Esophagus muscularis mucosa (tissue), 4 donors: ENCODE data around the gene CTSF.

Experiments
- CTCF ChIP-seq, 3 experiments: fragments of 200-600 bp in 2 of 3; fragments of 450-650 bp in 1 of 3; sonication (generic) in 2 of 3; IDR thresholded peaks; one replicate each; pipeline ENCODE4 v1.5.1; 2017 to 2019; ENCODE audit warnings: antibody characterized with exemption in 3 of 3, mild to moderate bottlenecking in 2 of 3, moderate library complexity in 1 of 3
- EP300 ChIP-seq: sonication (generic); formaldehyde crosslinking; IDR thresholded peaks from one replicate; pipeline ENCODE4 v1.6.1; 2017; ENCODE audit warnings: antibody characterized with exemption
- POLR2A ChIP-seq: fragments of 450-650 bp; IDR thresholded peaks from one replicate; pipeline ENCODE4 v1.6.1; 2017; ENCODE audit warnings: antibody characterized with exemption, moderate library complexity, mild to moderate bottlenecking, low read depth
- POLR2AphosphoS5 ChIP-seq, 2 donors: sonication (generic); formaldehyde crosslinking; IDR thresholded peaks; one replicate each; pipeline ENCODE4 v1.6.1; 2017; ENCODE audit warnings: antibody characterized with exemption in 2 of 2

GRCh38 chr11:66549696-66550095 is 18.7 kb downstream of the CTSF start:
- TF ChIP-seq POLR2A (no peak), CTCF (IDR thresholded peaks at IDR 0.05) (no peak), POLR2AphosphoS5 (IDR thresholded peaks at IDR 0.05) (no peak), EP300 (no peak)
